Measurements from ENCODE around the gene HBD.

- TF ChIP-seq TEAD4 (IDR thresholded peaks at IDR 0.05), result no peak
- TF ChIP-seq EGR1 (IDR thresholded peaks at IDR 0.05), result no peak
- no peak for TF ChIP-seq TAF1 (IDR thresholded peaks at IDR 0.05; ENCODE audit: low read depth)
- no peak for TF ChIP-seq REST (IDR thresholded peaks at IDR 0.05; ENCODE audit: low read depth)
- TF ChIP-seq RAD21 (IDR thresholded peaks at IDR 0.05; ENCODE audit: low read depth), result no peak
- no peak for TF ChIP-seq EP300 (IDR thresholded peaks at IDR 0.05; ENCODE audit: borderline replicate concordance)
- no peak for TF ChIP-seq CEBPB (IDR thresholded peaks at IDR 0.05)
- no peak for TF ChIP-seq YY1 (IDR thresholded peaks at IDR 0.05; ENCODE audit: low read depth)
- TF ChIP-seq MAX (IDR thresholded peaks at IDR 0.05), result no peak
- no peak for TF ChIP-seq CREB1 (IDR thresholded peaks at IDR 0.05; ENCODE audit: low read depth)
- TF ChIP-seq FOXM1 (IDR thresholded peaks at IDR 0.05; ENCODE audit: borderline replicate concordance, low read depth), result no peak
- no peak for TF ChIP-seq NFIC (IDR thresholded peaks at IDR 0.05)
- TF ChIP-seq USF1 (IDR thresholded peaks at IDR 0.05), result no peak
Observed at GRCh38 chr11:5281596-5281995, 47.3 kb upstream of the HBD start.

Measured in Ishikawa (cell line).